ENCODE measurements around the gene COL9A3. TPM values are rescaled to one million over a fixed set of nuclear protein-coding genes. Genes with fewer than 3 reads are reported as not detected.

Gene COL9A3
- total and polyA plus RNA-seq, 11 donors: 0.67 to 6.0 (median 2.0) TPM

DNA sequence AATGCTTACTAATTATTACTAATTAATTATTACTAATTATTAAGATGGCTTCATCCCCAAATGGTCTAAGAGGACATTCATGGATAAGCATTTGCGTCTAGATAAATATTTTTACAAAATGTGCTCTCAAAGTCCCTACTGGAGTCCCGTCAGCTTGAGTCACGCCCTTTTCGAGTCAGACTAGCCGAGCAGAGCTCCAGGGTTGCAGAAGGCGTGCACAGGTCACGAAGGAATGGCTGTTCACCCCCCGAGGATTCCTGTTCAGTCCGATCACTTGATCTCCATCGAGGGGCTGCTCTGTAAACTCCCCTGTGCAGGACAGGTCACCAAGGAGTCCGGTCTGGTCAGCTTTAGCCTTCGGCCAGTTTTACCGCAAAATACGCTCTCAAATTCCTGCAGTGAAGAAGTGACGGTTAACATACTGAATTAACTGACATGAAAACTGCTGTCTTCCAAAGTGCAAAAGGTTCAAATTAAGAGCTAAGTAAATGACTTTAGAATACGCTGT is 24.9 kb downstream of the COL9A3 start:
- no peak for ATAC-seq
- H3K9me3 ChIP-seq: no peaks in the 10 kb centered on the region
- no peaks in the 10 kb centered on the region for H3K27me3 ChIP-seq
- 87 to 92% (median 90%) methylated on average over 16 of the region's 16 CpGs for WGBS, 4 donors
- no peak for TF ChIP-seq CTCF (IDR thresholded peaks at IDR 0.05)
- TF ChIP-seq POLR2A (IDR thresholded peaks at IDR 0.05): no peak
- no peak for DNase-seq
- peaks cover 0 to 8% (median 0%) of the 10 kb centered on the region in 12 donors for H3K4me1 ChIP-seq
- intact Hi-C loops (cut with DNase I): no loop called here
- H3K36me3 ChIP-seq: peaks cover 0 to 5% (median 0%) of the 10 kb centered on the region in 9 donors
- H3K4me3 ChIP-seq: no peak overlapping the region
- H3K27ac ChIP-seq: no peak overlapping the region

DNA sequence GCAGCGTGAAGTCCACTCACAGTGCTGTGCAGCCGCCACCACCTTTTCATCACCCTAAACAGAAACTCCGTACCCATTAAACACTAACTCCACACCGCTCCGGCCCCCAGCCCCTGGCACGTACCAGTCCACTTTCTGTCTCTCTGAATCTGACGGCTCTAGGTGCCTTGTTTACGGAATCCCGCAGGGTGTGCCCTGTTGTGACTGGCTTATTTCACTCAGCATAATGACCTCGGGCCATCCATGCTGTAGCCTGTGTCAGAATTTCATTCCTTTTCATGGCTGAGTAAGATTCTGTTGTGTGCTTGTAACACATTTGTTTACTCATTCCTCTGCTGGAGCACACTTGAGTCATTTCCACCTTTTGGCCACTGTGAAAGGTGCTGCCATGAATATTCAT is 26.8 kb downstream of the COL9A3 start:
- WGBS, 4 donors: 94 to 97% (median 96%) methylated on average over 10 of the region's 10 CpGs

GRCh38 chr20:62844182-62844581 is 27.3 kb downstream of the COL9A3 start:
- Histone ChIP-seq H3K36me3 (peaks cover 0 to 5% (median 0%) of the 10 kb centered on the region in 9 donors), H3K9me3 (no peaks in the 10 kb centered on the region), H3K27ac (no peak overlapping the region), H3K4me3 (no peak overlapping the region), H3K4me1 (no peaks in the 10 kb centered on the region), H3K27me3 (no peaks in the 10 kb centered on the region)
- no peak for ATAC-seq
- TF ChIP-seq CTCF (IDR thresholded peaks at IDR 0.05): no peak
- TF ChIP-seq POLR2A (IDR thresholded peaks at IDR 0.05): no peak
- DNase-seq: no peak
- intact Hi-C loops (cut with DNase I): no loop called here
- WGBS, 4 donors: 95 to 98% (median 97%) methylated on average over 7 of the region's 7 CpGs

More for the DNA sequence above, 26.8 kb downstream of the COL9A3 start:
- no peak overlapping the region for H3K4me3 ChIP-seq
- intact Hi-C loops (cut with DNase I): no loop called here
- H3K27ac ChIP-seq: no peak overlapping the region
- H3K27me3 ChIP-seq: no peaks in the 10 kb centered on the region
- no peak for ATAC-seq
- TF ChIP-seq POLR2A (IDR thresholded peaks at IDR 0.05) (no peak), CTCF (IDR thresholded peaks at IDR 0.05) (no peak)
- H3K4me1 ChIP-seq: no peaks in the 10 kb centered on the region
- no peaks in the 10 kb centered on the region for H3K9me3 ChIP-seq
- peaks cover 0 to 5% (median 0%) of the 10 kb centered on the region in 9 donors for H3K36me3 ChIP-seq
- peak in 1 of 5 donors; percentile 5 for DNase-seq

DNA sequence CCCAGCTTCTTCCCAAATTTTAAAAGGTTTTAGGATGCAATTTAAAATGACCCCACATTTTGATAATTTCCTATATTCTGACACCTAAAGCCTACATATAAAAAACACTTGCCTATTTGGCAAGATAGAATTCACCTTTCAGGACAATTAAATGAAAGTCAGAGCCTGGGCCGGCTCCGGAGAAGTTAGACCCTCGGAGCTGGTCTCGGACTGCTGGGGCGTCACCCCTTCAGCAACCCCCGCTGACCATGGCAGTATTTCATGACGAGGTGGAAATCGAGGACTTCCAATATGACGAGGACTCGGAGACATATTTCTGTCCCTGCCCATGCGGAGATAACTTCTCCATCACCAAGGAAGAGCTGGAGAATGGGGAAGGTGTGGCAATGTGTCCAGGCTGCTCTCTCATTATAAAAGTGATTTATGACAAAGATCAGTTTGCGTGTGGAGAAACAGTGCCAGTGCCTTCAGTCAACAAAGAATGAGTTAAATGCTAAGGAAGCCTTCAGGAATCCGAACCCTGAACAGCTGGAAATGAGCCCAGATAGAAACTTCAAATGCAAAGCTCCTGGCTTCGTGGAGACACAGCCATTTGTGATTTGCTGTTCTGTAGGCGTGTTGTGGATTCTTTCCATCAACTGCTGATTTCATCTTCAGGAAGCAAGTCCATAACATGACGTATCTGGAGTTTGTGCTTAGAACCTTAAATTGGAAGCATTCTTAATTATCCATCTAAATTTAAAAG is 28.7 kb downstream of the COL9A3 start:
- intact Hi-C loops (cut with DNase I): no loop called here
- WGBS, 4 donors: 86 to 93% (median 91%) methylated on average over 16 of the region's 16 CpGs
- H3K36me3 ChIP-seq: peaks cover 0 to 5% (median 2%) of the 10 kb centered on the region in 9 donors
- H3K27me3 ChIP-seq: no peaks in the 10 kb centered on the region
- H3K4me3 ChIP-seq: no peak overlapping the region
- peak in 1 of 4 donors; percentile 54 for ATAC-seq
- no peak overlapping the region for H3K27ac ChIP-seq
- no peak for TF ChIP-seq CTCF (IDR thresholded peaks at IDR 0.05)
- H3K4me1 ChIP-seq: no peaks in the 10 kb centered on the region
- no peak for DNase-seq
- no peaks in the 10 kb centered on the region for H3K9me3 ChIP-seq
